PFSK-1 (cell line): ENCODE results near the gene STIL.

Source experiments
- FOXP2 ChIP-seq: optimal IDR thresholded peaks from 2 replicates; pipeline ENCODE3; 2011; ENCODE audit warnings: borderline replicate concordance, control low read depth, inconsistent platforms; ENCODE audit not compliant: insufficient read depth; ENCODE audit errors: extremely low read length, extremely low read depth
- POLR2AphosphoS5 ChIP-seq: IDR thresholded peaks from 2 replicates; pipeline ENCODE4 v1.6.1; 2012; ENCODE audit warnings: low read depth, mild to moderate bottlenecking, control low read depth, low read length, moderate library complexity
- REST ChIP-seq, 2 experiments: IDR thresholded peaks; 2 replicates each; pipeline versions ENCODE4 v1.6.1 to v1.8.0; 2011 to 2012; ENCODE audit warnings: low read depth in 2 of 2, low read length in 2 of 2, control low read depth in 1 of 2, inconsistent platforms in 1 of 2, mild to moderate bottlenecking in 1 of 2, moderate library complexity in 1 of 2; ENCODE audit not compliant: insufficient read depth in 1 of 2
- SIN3A ChIP-seq: IDR thresholded peaks from 2 replicates; pipeline ENCODE4 v1.6.1; 2012; ENCODE audit warnings: mild to moderate bottlenecking, low read length, moderate library complexity, borderline replicate concordance; ENCODE audit not compliant: insufficient read depth
- TAF1 ChIP-seq: IDR thresholded peaks from 2 replicates; pipeline ENCODE4 v1.6.1; 2012; ENCODE audit warnings: low read length, control low read depth, borderline replicate concordance; ENCODE audit not compliant: insufficient read depth

STIL gene

GRCh38 chr1:47331875-47332274 is 17.9 kb upstream of the STIL start:
- TF ChIP-seq TAF1: no peak
- TF ChIP-seq REST (IDR thresholded peaks at IDR 0.05; ENCODE audit: insufficient read depth in 1 of 2, low read depth in 2 of 2, low read length in 2 of 2): no peak
- no peak for TF ChIP-seq POLR2AphosphoS5
- no peak for TF ChIP-seq FOXP2
- no peak for TF ChIP-seq SIN3A

GRCh38 chr1:47330212-47330611 is 16.3 kb upstream of the STIL start:
- TF ChIP-seq TAF1 (no peak), POLR2AphosphoS5 (no peak), SIN3A (no peak), FOXP2 (no peak), REST (IDR thresholded peaks at IDR 0.05; ENCODE audit: insufficient read depth in 1 of 2, low read depth in 2 of 2, low read length in 2 of 2) (no peak)

DNA sequence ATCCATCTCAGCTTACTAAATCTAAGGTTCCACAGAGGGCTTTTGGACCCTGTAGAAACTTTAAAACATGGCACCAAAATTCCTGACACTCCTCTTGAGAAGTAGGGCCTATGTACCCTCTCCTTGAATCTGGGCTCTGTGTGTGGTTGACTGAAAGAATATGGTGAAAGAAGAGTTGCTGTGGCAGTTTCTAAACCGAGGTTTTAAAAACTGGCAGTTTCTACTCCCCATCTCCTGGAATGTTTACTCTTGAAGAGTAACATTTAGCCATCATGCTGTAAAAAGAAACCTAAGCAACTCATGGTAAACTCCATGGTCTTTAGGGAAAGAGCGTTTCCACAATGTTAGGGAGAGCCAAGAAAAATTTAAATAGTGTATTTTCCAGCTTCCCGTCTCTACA is 15.0 kb upstream of the STIL start:
- no peak for TF ChIP-seq FOXP2
- no peak for TF ChIP-seq POLR2AphosphoS5
- TF ChIP-seq TAF1: no peak
- no peak for TF ChIP-seq REST (IDR thresholded peaks at IDR 0.05; ENCODE audit: insufficient read depth in 1 of 2, low read depth in 2 of 2, low read length in 2 of 2)
- no peak for TF ChIP-seq SIN3A

DNA sequence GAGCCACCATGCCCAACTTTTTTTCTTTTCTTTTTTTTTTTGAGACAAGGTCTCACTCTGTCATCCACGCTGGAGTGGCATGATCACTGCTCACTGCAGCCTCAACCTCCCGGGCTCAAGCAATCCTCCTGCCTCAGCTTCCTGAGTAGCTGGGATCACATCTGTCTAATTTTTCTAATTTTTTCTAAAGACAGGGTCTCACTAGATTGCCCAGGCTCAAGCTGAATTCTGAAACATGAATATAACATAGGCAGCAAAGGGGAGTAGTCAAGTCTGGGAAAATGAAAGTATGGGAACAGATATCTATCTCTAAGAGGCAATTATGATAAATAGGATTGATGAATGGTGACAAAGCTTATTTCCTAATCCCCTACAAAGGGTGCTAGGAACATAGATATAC is 12.3 kb upstream of the STIL start:
- TF ChIP-seq FOXP2 (no peak), REST (IDR thresholded peaks at IDR 0.05; ENCODE audit: insufficient read depth in 1 of 2, low read depth in 2 of 2, low read length in 2 of 2) (no peak), TAF1 (no peak), SIN3A (no peak)

DNA sequence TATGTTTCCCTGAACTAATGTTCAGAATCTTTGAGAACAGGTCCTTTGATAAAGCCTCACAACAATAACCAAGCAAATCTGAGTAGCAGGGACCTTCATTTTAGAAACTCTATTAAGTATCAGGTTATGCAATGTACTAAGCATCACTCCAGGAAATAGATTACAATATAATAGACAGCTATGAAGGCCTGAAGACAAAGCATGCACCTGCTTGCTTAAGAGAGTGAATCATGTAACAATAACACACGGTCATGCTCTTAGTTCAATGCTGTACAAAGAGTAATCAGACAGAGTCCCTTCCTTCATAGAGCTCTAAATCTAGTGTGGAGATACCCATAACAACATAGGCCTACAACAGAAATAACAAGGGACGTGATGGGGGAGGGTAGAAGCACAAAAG is 11.6 kb upstream of the STIL start:
- TF ChIP-seq POLR2AphosphoS5: no peak
- no peak for TF ChIP-seq TAF1
- TF ChIP-seq REST (IDR thresholded peaks at IDR 0.05; ENCODE audit: insufficient read depth in 1 of 2, low read depth in 2 of 2, low read length in 2 of 2): no peak
- TF ChIP-seq FOXP2: no peak
- TF ChIP-seq SIN3A: no peak
